ENCODE results near the gene FYB1.
A peak's percentile ranks its signal among the peaks of the same experiment; 100 is the strongest.

Gene FYB1

GRCh38 chr5:39091940-39092580 lies 127.3 kb downstream of the FYB1 start:
- DNase-seq (ENCODE audit: low spot score), result no peak

DNA sequence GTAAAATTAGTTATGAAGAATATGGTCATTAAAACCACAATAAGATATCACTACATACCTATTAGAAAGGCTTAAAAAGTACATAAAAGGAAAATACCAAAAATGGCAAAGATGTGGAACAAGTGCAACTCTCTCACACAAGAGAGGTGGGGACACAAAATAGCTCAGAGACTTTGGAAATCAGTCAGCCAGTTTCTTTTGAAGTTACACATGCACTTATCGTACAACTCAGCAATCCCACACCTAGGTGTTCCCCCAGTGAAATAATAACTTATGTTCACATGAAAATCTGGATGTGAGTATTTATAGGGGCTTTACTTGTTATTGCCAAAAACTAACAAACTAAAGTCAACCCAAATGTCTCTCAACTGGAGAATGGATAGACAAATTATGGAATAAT lies 135.4 kb downstream of the FYB1 start:
- DNase-seq (ENCODE audit: low spot score), result no peak

GRCh38 chr5:39082995-39083394 lies 136.4 kb downstream of the FYB1 start:
- DNase-seq (ENCODE audit: low spot score), result no peak

DNA sequence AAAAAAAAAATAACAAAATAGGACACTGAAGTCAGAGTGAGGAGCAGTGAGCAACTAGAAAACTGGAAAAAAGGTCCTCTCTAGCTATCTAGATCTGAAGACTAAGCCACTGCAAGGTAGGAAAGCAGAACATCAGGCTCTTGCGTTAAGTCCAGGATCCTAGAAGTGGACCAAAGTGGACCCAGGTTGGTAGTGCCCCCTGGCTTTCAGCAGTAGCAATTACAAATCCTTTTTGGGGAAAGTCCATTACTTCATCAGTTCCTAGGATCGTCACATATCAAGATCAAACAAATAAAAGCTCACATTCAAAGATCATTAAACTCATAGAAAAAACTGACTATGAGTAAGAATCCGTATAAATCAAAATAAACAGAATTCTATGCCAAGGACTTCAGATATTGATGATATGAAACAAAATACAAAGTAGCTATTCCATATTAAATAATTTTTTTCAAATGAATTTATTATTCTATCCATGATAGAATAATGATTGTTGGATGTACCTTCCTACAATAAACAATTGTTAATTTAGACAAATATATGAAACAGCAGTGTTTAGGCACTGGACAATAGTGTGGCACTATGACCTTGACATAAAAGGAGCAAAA lies 138.7 kb downstream of the FYB1 start:
- peak; percentile 33 for DNase-seq (ENCODE audit: low spot score)

- DNase-seq (ENCODE audit: low spot score), result no peak
These were observed 139.2 kb downstream of the FYB1 start for GRCh38 chr5:39080168-39080567.

DNA sequence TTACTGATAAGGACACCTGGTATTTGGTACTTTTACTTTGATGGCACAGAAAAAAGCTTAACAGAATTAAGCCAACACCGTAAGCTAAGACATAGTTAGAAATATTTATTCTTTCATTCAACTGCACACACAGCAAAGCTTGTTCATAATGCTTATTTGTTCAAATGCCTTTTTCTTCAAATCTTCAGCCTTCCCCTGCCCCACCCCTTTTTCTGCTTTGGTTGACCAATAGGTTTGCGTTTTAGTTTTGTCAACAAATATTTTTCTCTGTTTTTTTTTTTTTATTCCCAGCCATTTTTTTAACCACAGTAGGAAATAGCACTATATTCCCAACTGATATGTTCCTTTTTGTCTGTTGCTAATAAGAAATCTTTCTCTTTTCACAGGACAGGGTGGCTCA lies 140.2 kb downstream of the FYB1 start:
- DNase-seq (ENCODE audit: low spot score), result no peak

GRCh38 chr5:39076757-39077728 lies 142.3 kb downstream of the FYB1 start:
- no peak for DNase-seq (ENCODE audit: low spot score)

DNA sequence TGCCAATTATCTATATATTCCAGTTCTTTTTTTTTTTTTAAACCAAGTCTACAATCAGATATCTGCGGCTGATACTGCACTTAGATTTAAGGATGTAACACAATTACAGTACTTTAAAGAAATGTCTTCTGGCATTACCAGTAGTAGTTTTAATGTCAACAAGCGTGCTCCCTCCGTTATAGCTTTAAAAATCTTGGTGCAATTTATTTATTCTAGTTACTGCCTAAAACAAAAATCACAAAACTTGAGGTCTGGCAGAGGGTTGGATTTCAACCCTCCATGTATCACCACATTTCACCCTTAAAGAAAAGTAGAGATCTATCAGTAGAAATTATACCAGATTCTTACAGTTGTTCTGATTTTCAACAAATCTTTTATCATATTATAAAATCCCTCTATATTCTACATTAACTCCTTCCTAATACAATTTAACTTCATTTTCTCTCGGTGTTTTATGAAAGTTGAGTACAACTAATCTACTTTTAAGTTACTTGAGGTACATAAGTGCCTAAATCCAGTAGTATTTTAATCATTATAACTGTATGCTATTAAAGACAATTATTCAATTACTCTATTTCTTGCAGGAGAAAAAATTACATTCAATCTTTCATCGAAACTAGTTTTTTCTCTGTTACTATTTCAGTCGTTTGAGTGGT lies 143.1 kb downstream of the FYB1 start:
- no peak for DNase-seq (ENCODE audit: low spot score)

DNA sequence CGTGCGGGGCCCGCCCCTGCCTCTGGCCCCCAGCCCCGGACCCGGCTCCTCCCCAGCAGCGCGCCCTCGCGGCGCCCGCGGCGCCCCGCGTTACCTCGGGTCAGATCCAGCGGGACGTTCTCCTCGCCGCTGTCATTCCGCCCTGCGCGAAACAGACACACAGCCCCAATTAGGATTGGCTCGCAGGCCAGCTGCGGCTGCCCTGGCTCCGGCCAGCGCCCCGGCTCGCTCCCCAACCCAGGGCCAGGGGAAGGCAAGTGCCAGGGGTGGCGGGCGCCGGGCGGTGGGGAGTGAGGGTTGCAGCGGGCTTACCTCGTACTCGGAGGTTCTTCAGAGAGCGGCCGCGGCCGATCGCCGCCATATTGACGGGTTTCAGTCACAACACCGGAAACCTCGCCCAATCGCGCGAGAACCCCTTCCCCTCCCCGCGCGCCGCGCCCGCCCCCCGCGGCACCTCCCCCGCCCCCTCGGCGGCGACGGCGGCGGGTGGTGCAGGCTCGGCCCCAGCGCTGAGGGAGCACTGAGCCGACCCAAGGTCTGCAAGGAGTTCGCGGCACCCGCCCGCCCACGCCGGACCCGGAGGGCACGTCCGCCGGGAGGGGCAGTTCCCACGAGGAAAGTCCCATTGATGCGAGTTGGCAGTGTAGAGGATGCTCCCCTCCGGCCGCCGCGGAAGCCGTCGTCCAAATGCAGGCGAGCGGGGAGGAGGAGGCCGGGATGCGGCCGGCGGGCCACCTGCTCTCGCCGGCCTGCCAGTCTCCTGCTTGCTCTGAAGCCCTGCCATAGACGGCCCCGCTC lies 145.1 kb downstream of the FYB1 start, which contains the start of gene RICTOR:
TSS of gene RICTOR (minus strand) at position 383 of the 798 bp plus-strand sequence. CDS start at position 361, 22 bp downstream.
- DNase-seq (ENCODE audit: low spot score), result peak; percentile 86

- no peak for DNase-seq (ENCODE audit: low spot score)
These were observed 145.7 kb downstream of the FYB1 start for GRCh38 chr5:39073767-39074016.

GRCh38 chr5:39072925-39073766 lies 146.2 kb downstream of the FYB1 start:
- DNase-seq (ENCODE audit: low spot score), result peak; percentile 45

DNA sequence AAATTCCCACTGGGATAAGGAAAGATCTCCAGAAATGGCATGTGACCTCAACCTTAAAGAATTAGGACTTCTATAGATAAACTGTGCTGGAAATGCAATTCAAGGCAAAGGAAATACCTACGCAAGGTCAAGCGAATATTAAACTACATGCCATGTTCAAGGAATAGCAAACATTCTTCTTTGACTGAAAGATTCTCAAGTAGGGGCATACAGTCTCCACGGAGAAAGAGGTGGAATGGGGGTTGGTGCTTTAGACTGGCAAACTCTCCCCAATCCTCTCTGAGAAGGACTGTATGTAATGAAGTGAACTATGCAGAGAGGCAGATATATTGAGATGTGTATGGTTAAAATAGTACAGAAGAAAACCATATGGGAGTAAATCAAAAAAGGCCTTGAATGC lies 151.3 kb downstream of the FYB1 start:
- no peak for DNase-seq (ENCODE audit: low spot score)

DNA sequence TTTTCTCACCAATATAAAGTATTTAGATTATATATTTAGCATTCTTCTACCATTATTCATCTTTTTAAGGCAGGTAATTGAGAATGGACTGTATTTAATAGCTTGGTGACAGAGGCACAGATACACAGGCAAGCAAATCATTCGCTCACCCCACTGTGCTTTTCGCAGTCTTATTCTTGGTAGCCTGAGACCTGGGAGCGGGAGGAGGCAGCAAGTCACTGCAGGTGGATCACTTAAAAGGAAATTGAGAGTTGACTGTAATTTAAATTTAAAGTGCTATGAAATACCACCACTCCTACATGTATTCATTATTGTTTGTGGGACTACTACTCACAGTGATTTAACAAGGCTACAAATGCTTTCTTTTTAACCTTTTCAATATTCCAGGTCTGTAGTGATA lies 154.9 kb downstream of the FYB1 start:
- no peak for DNase-seq (ENCODE audit: low spot score)

DNA sequence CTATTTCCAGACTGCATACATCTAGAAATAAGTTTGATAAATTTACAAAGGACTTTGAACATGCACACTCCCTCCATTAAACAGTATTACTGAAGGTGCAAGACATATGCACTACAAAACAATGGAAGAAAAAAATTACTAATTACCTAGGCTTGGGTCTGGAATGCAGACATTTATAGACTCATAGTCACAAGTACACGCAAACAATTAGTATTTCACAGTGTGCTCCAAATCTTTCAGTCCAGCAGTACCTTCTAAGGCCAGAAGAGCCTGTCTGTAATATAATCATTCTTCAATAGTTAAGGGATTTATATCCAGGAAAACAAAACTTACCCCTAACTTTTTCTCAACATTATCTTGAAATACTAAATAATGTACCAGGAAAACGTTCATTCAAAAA lies 156.3 kb downstream of the FYB1 start:
- DNase-seq (ENCODE audit: low spot score), result no peak

DNA sequence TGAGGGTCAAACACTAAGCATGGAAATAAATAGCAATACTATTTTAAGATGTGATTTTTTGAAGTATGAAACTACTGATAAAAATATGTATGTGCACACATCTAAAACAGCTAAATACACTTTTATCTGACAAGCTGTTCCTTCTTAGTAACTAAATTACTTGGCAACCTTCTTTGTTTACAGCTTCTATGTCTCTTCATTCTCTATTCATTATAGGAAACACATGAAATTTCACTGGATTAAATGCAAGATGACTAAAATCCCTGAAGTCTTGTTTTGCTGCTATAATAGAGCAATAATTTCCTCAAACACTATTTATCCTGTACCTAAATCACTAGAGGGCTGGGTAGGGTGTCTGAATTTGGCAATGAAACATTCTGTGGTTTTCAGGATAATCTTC lies 156.8 kb downstream of the FYB1 start:
- no peak for DNase-seq (ENCODE audit: low spot score)

DNA sequence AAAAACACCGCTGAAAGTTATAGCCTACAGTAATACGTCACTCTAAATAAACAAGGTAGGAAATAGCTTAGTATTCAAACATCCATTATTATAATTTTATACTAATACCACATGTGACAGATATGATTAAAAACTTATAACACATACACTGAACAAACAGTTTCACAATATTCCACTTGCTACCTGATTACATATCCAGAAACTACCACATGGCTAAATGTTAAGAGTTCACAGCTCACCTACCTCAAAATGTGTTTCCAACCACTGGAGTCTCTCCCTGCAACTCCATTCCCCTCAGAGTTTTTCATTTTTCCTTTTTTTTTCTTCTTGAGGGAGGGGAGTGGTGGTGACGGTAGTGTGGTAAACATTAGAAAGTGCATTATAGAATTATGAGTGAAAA lies 157.3 kb downstream of the FYB1 start:
- no peak for DNase-seq (ENCODE audit: low spot score)

- no peak for DNase-seq (ENCODE audit: low spot score)
These were observed 160.3 kb downstream of the FYB1 start for GRCh38 chr5:39059064-39059463.

- DNase-seq (ENCODE audit: low spot score), result no peak
These were observed 161.0 kb downstream of the FYB1 start for GRCh38 chr5:39058178-39058921.

DNA sequence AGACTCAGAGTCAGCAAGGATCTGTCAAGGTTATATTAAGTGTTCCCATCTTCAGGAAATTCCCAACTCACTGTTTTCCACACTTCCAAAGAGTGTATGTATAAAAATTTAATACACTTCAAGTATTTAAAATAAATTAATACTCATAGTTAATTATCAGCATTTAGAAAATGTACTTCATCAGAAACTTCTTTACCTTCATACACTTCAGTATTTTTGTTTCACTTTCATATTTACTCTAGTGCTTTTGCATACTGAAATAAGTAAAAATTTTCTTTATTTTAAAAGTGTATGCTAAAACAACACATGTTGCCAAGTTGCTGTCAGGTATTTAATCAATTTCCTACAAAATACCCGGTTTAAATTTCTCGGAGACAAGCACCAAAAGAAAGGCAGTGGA lies 161.6 kb downstream of the FYB1 start:
- no peak for DNase-seq (ENCODE audit: low spot score)
